ENCODE data around the gene TMEM217.
"Not testable (repeated sequence)": the region's sequence is repeated elsewhere in the genome, so short reads cannot be mapped to it uniquely, and the experiment has no call there.

Gene TMEM217

GRCh38 chr6:37257634-37258404 is at the start of gene TMEM217, which contains the start of gene TBC1D22B:
Gene TMEM217 (minus strand): TSS chr6:37258144. CDS start chr6:37219030, 39,114 bp downstream.
Gene TBC1D22B (plus strand): TSS chr6:37257772. CDS start chr6:37257918, 146 bp downstream.
- DNase-seq, result peak; percentile 90 to 93 (median 90)

- not testable (repeated sequence) for DNase-seq
Measured at GRCh38 chr6:37307484-37307883, 49.5 kb upstream of the TMEM217 start.

GRCh38 chr6:37306624-37307222 is 48.8 kb upstream of the TMEM217 start:
- no peak for DNase-seq

GRCh38 chr6:37305841-37306425 is 48.0 kb upstream of the TMEM217 start:
- no peak for DNase-seq

GRCh38 chr6:37304766-37305165 is 46.8 kb upstream of the TMEM217 start:
- no peak for DNase-seq

GRCh38 chr6:37303891-37304503 is 46.1 kb upstream of the TMEM217 start:
- DNase-seq, result no peak

- DNase-seq, result no peak
Measured at GRCh38 chr6:37303091-37303660, 45.2 kb upstream of the TMEM217 start.

- no peak for DNase-seq
Measured at GRCh38 chr6:37302086-37302686, 44.2 kb upstream of the TMEM217 start.

GRCh38 chr6:37299990-37300389 is 42.0 kb upstream of the TMEM217 start:
- DNase-seq, result no peak

- no peak for DNase-seq
Measured at GRCh38 chr6:37298958-37299357, 41.0 kb upstream of the TMEM217 start.

GRCh38 chr6:37297637-37298036 is 39.7 kb upstream of the TMEM217 start:
- DNase-seq, result not testable (repeated sequence)

- DNase-seq, result no peak
Measured at GRCh38 chr6:37293426-37293825, 35.5 kb upstream of the TMEM217 start.

- DNase-seq, result no peak
Measured at GRCh38 chr6:37289931-37290330, 32.0 kb upstream of the TMEM217 start.

- no peak for DNase-seq
Measured at GRCh38 chr6:37288247-37288646, 30.3 kb upstream of the TMEM217 start.

GRCh38 chr6:37287519-37288157 is 29.7 kb upstream of the TMEM217 start:
- DNase-seq, result no peak

- no peak for DNase-seq
Measured at GRCh38 chr6:37285861-37286311, 27.9 kb upstream of the TMEM217 start.

GRCh38 chr6:37284781-37285180 is 26.8 kb upstream of the TMEM217 start:
- no peak for DNase-seq

GRCh38 chr6:37283671-37284151 is 25.8 kb upstream of the TMEM217 start:
- DNase-seq, result no peak

- DNase-seq, result no peak
Measured at GRCh38 chr6:37283268-37283667, 25.3 kb upstream of the TMEM217 start.

GRCh38 chr6:37282371-37282770 is 24.4 kb upstream of the TMEM217 start:
- no peak for DNase-seq

- no peak for DNase-seq
Measured at GRCh38 chr6:37280162-37280887, 22.4 kb upstream of the TMEM217 start.

Measured in activated CD4-positive, CD25-positive, alpha-beta regulatory T cell (primary cell).